ENCODE results near the gene GRAP. TPM values are rescaled to one million over a fixed set of nuclear protein-coding genes. Genes with fewer than 3 reads are reported as not detected.

The GRAP gene
- total RNA-seq, 4 donors from 2014 or later = 1.1 to 3.1 (median 1.9) TPM

- TF ChIP-seq POLR2A (IDR thresholded peaks at IDR 0.05) = no peak
- Histone ChIP-seq H3K27ac (peak overlapping the region; percentile 88), H3K4me3 (peak overlapping the region; percentile 68), H3K4me1 (peaks cover 62% of the 10 kb centered on the region), H3K9me3 (no peaks in the 10 kb centered on the region), H3K36me3 (no peaks in the 10 kb centered on the region), H3K27me3 (no peaks in the 10 kb centered on the region)
- 9% methylated on average over 24 of the region's 73 CpGs for WGBS
- no peak for DNase-seq (ENCODE audit: low spot score in 2 of 2)
Measured at GRCh38 chr17:19003543-19004420, 43.0 kb downstream of the GRAP start.

GRCh38 chr17:19002805-19003542 is 43.8 kb downstream of the GRAP start:
- H3K27ac ChIP-seq = peak overlapping the region; percentile 88
- no peak for DNase-seq (ENCODE audit: low spot score in 2 of 2)
- peaks cover 70% of the 10 kb centered on the region for H3K4me1 ChIP-seq
- no peaks in the 10 kb centered on the region for H3K9me3 ChIP-seq
- WGBS = 49% methylated on average over 4 of the region's 11 CpGs
- H3K27me3 ChIP-seq = no peaks in the 10 kb centered on the region
- H3K36me3 ChIP-seq = no peaks in the 10 kb centered on the region
- H3K4me3 ChIP-seq = peak overlapping the region; percentile 68
- TF ChIP-seq POLR2AphosphoS5 (IDR thresholded peaks at IDR 0.05) = no peak
- TF ChIP-seq CTCF (IDR thresholded peaks at IDR 0.05) = no peak
- no peak for TF ChIP-seq POLR2A (IDR thresholded peaks at IDR 0.05)
- TF ChIP-seq EP300 (IDR thresholded peaks at IDR 0.05) = no peak

GRCh38 chr17:19001907-19002590 is 44.7 kb downstream of the GRAP start:
- H3K27ac ChIP-seq = peak overlapping the region; percentile 88
- H3K4me1 ChIP-seq = peaks cover 72% of the 10 kb centered on the region
- 60% methylated on average over 7 of the region's 7 CpGs for WGBS
- DNase-seq (ENCODE audit: low spot score in 2 of 2) = no peak
- TF ChIP-seq POLR2AphosphoS5 (IDR thresholded peaks at IDR 0.05) (no peak), EP300 (IDR thresholded peaks at IDR 0.05) (no peak), CTCF (IDR thresholded peaks at IDR 0.05) (no peak), POLR2A (IDR thresholded peaks at IDR 0.05) (no peak)
- no peaks in the 10 kb centered on the region for H3K9me3 ChIP-seq
- H3K4me3 ChIP-seq = peak overlapping the region; percentile 68
- no peaks in the 10 kb centered on the region for H3K36me3 ChIP-seq
- no peaks in the 10 kb centered on the region for H3K27me3 ChIP-seq

- peak overlapping the region; percentile 68 for H3K4me3 ChIP-seq
- peak overlapping the region; percentile 88 for H3K27ac ChIP-seq
- peaks cover 76% of the 10 kb centered on the region for H3K4me1 ChIP-seq
- no peaks in the 10 kb centered on the region for H3K36me3 ChIP-seq
- DNase-seq (ENCODE audit: low spot score in 2 of 2) = no peak
- TF ChIP-seq EP300 (IDR thresholded peaks at IDR 0.05) (no peak), CTCF (IDR thresholded peaks at IDR 0.05) (no peak), POLR2A (IDR thresholded peaks at IDR 0.05) (no peak), POLR2AphosphoS5 (IDR thresholded peaks at IDR 0.05) (no peak)
- H3K9me3 ChIP-seq = no peaks in the 10 kb centered on the region
- 53% methylated on average over 11 of the region's 17 CpGs for WGBS
- H3K27me3 ChIP-seq = no peaks in the 10 kb centered on the region
Measured at GRCh38 chr17:19000531-19001325, 46.0 kb downstream of the GRAP start.

- Histone ChIP-seq H3K9me3 (no peaks in the 10 kb centered on the region), H3K4me1 (peaks cover 70% of the 10 kb centered on the region), H3K36me3 (no peaks in the 10 kb centered on the region), H3K4me3 (peak overlapping the region; percentile 68), H3K27ac (peak overlapping the region; percentile 88), H3K27me3 (no peaks in the 10 kb centered on the region)
- TF ChIP-seq CTCF (IDR thresholded peaks at IDR 0.05) = no peak
- TF ChIP-seq EP300 (IDR thresholded peaks at IDR 0.05) = no peak
- no peak for TF ChIP-seq POLR2A (IDR thresholded peaks at IDR 0.05)
- TF ChIP-seq POLR2AphosphoS5 (IDR thresholded peaks at IDR 0.05) = no peak
- 34% methylated on average over 3 of the region's 6 CpGs for WGBS
- DNase-seq (ENCODE audit: low spot score in 2 of 2) = no peak
Measured at GRCh38 chr17:18999911-19000310, 46.8 kb downstream of the GRAP start.
